DMS 273 (cell line): Measurements from ENCODE around the gene SYNJ1.
"Not testable (repeated sequence)": the region's sequence is repeated elsewhere in the genome, so short reads cannot be mapped to it uniquely, and the experiment has no call there.

ENCODE experiments used
- DNase-seq: peaks from one replicate; lab custom pipeline; 2025; ENCODE audit not compliant: unreplicated experiment; lab: John Stamatoyannopoulos, UW

Gene SYNJ1

DNA sequence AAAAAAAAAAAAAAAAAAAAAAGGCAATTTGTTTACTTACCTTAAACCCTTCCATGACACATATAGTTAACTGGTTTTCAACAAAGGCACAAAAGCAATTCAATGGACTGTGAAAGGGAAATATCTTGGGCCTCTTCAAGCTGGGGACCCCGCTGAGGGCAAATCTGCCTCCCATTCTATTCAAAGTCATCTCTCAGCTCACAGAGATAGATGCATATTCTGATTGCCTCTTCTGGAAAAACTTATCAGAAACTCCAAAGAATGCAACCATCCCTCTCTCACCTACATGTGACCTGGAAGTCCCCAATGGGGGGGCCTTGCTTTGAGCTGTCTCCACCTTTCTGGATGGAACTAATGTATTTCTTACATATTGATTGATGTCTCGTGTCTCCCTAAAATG is 12.1 kb upstream of the SYNJ1 start:
- no peak for DNase-seq

DNA sequence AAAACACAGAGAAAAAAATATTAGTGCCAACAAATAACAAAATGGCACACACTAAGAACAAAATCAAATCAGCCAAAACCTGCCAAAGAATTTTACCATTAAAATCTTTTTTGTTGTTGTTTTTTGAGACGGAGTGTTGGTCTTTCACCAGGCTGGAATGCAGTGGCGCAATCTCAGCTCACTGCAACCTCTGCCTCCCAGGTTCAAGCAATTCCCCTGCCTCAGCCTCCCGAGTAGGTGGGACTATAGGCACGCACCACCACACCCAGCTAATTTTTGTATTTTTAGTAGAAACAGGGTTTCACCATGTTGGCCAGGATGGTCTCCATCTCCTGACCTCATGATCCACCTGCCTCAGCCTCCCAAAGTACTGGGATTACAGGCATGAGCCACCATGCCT is 8.3 kb upstream of the SYNJ1 start:
- not testable (repeated sequence) for DNase-seq

GRCh38 chr21:32735524-32735923 is 7.7 kb upstream of the SYNJ1 start:
- DNase-seq = no peak

GRCh38 chr21:32733990-32734613 is 6.3 kb upstream of the SYNJ1 start:
- DNase-seq = no peak

- DNase-seq = no peak
Measured at GRCh38 chr21:32733356-32733755, 5.5 kb upstream of the SYNJ1 start.

GRCh38 chr21:32732544-32732943 is 4.7 kb upstream of the SYNJ1 start:
- DNase-seq = no peak

GRCh38 chr21:32728848-32729247 is 1.0 kb upstream of the SYNJ1 start:
- DNase-seq = no peak

DNA sequence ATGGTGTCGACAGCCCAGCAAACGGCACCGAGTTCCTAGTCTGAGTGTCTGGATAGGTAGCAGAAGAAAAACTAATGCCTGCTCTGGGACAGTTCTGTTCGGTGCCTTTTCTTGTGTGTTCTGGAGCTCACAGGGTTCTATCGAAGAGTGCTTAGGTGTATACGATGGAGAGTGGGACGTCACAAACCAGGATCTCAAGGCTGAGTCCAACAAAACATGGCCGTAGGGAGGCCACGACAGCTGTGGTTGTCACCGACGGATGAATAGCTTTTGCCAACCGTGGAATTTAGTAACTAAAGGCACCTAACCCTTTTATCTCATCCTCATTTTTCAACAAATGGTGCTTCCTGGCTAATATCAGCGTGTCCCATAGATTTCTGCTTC is 635 bp upstream of the SYNJ1 start:
- DNase-seq = no peak

GRCh38 chr21:32726839-32727686 is 750 bp downstream of the SYNJ1 start:
- DNase-seq = peak; percentile 64

DNA sequence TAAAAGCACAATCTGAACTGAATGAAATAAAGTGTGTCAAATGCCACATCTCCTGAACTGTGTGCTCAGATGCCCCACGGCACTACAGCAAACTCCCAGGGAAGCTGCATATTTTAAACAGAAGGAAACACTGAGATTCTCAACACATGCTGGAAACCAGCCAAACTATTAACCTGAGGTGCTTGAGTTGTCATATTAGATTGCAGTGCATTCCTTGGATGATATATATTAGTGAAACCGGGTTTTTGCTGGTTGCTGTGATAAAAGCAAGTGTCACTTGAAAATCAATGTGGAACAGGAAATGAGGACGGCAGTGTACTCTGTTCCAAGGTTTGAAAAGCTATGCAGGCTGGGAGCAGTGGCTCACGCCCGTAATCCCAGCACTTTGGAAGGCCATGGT is 8.7 kb downstream of the SYNJ1 start:
- peak; percentile 16 for DNase-seq

DNA sequence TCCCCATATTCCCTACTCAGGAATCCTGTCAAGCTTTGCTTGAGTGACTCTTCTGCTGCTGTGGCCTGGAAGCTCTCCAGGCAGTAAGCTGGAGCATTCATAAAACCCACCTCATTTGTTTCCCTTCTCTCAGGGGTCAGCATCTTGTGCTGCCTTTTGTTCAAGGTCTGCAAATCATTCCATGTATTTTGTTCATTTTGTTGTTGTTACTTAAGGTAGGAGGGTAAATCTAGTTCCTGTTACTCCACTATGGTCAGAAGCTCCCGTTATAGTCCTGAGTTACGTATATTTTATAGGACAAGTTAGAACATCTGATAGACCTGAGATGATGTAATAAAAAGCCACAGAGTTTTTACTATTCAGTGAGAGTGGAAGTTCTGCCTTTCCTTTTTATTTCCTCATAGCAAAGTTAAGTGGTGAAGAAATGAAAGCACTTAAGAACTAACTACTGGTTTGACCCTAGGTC is 9.9 kb downstream of the SYNJ1 start:
- DNase-seq = no peak

- no peak for DNase-seq
Measured at GRCh38 chr21:32716486-32716885, 11.3 kb downstream of the SYNJ1 start.

DNA sequence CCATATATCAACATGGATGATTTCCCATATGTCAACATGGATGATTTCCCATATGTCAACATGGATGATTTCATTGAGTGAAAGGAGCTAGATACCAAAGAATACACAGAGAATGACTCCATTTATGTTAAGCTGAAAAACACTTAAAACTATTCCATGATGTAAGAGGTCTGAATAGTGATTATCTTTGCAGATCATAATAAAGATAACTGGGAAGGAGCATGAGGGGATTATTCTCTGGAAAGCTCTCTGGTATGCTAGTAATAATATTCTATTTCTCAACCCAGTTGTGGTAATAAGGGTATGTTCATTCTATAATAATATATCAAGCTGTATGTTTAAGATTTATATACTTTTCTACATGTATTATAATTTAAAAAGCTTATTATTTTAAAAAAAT is 14.1 kb downstream of the SYNJ1 start:
- no peak for DNase-seq

DNA sequence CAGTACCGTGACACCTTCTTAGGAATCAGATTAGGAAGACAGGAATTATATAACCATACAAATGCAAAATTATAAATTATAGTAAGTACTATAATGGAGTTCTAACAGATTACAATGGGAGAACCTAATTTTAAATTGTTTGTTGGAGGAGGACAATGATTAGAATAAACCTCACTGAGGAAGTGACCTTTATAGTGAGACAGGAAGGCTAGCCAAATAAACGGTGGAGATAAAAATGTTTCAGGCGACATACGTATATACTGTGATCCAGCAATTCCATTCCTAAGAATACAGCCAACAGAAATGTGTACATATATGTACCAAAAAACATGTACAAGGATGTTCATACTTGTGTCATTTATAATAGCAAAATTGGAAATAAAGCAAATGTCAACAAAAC is 15.2 kb downstream of the SYNJ1 start:
- DNase-seq = no peak

- no peak for DNase-seq
Measured at GRCh38 chr21:32712043-32712442, 15.8 kb downstream of the SYNJ1 start.

DNA sequence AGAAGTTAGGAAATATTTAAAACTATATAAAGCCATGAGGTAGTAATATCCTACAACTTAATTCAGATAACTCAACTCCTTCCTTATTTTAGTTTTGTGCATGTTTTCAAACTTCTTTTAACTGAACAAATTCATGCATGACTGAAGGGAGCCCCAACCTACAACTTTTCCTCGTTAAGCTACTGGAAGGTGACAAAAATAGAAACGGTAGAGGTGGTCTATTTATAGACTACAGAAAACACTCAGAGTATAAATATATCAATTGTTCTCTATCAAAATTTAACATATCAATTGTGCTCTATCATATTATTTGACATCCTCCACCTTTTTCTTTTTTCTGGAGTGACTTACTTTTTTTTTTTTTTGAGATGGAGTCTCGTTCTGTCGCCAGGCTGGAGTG is 16.8 kb downstream of the SYNJ1 start:
- no peak for DNase-seq

GRCh38 chr21:32710069-32710784 is 17.6 kb downstream of the SYNJ1 start:
- DNase-seq = no peak

- DNase-seq = no peak
Measured at GRCh38 chr21:32708069-32708468, 19.7 kb downstream of the SYNJ1 start.

GRCh38 chr21:32705901-32706300 is 21.9 kb downstream of the SYNJ1 start:
- DNase-seq = no peak

- DNase-seq = no peak
Measured at GRCh38 chr21:32705139-32705538, 22.7 kb downstream of the SYNJ1 start.

GRCh38 chr21:32702702-32703101 is 25.1 kb downstream of the SYNJ1 start:
- no peak for DNase-seq
